HL-60 (cell line): Measurements from ENCODE around the gene WWP2.

ENCODE experiments used
- GABPA ChIP-seq: IDR thresholded peaks from 2 replicates; pipeline ENCODE4 v1.6.1; 2012; ENCODE audit warnings: low read depth
- TF ChIP-seq, protein P1 (sequence below): IDR thresholded peaks from one replicate; pipeline ENCODE4 v1.5.1; 2011; ENCODE audit warnings: low read length, control low read depth, inconsistent platforms; ENCODE audit not compliant: insufficient read depth
- TF ChIP-seq, protein P2 (sequence below): IDR thresholded peaks from 2 replicates; pipeline ENCODE4 v1.6.1; 2012; ENCODE audit warnings: low read depth; ENCODE audit not compliant: insufficient replicate concordance

DNA sequence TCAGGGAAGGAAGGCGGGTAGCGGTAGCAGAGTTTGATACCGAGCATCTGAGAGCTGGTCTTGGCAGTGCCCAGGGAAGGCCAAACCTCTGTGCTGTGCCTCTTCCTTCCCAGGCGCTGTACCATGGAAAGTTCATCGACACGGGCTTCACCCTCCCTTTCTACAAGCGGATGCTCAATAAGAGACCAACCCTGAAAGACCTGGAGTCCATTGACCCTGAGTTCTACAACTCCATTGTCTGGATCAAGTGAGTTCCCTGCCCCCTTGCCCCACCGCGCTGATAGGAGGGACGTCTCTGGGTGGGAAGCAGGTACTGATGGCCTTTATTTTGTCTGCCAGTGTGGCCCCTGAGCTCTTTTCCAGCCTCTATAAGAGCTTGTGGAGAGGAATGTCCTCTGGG is 173.6 kb downstream of the WWP2 start:
- TF ChIP-seq, protein P1, sequence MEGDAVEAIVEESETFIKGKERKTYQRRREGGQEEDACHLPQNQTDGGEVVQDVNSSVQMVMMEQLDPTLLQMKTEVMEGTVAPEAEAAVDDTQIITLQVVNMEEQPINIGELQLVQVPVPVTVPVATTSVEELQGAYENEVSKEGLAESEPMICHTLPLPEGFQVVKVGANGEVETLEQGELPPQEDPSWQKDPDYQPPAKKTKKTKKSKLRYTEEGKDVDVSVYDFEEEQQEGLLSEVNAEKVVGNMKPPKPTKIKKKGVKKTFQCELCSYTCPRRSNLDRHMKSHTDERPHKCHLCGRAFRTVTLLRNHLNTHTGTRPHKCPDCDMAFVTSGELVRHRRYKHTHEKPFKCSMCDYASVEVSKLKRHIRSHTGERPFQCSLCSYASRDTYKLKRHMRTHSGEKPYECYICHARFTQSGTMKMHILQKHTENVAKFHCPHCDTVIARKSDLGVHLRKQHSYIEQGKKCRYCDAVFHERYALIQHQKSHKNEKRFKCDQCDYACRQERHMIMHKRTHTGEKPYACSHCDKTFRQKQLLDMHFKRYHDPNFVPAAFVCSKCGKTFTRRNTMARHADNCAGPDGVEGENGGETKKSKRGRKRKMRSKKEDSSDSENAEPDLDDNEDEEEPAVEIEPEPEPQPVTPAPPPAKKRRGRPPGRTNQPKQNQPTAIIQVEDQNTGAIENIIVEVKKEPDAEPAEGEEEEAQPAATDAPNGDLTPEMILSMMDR, result no peak
- TF ChIP-seq, protein P2, sequence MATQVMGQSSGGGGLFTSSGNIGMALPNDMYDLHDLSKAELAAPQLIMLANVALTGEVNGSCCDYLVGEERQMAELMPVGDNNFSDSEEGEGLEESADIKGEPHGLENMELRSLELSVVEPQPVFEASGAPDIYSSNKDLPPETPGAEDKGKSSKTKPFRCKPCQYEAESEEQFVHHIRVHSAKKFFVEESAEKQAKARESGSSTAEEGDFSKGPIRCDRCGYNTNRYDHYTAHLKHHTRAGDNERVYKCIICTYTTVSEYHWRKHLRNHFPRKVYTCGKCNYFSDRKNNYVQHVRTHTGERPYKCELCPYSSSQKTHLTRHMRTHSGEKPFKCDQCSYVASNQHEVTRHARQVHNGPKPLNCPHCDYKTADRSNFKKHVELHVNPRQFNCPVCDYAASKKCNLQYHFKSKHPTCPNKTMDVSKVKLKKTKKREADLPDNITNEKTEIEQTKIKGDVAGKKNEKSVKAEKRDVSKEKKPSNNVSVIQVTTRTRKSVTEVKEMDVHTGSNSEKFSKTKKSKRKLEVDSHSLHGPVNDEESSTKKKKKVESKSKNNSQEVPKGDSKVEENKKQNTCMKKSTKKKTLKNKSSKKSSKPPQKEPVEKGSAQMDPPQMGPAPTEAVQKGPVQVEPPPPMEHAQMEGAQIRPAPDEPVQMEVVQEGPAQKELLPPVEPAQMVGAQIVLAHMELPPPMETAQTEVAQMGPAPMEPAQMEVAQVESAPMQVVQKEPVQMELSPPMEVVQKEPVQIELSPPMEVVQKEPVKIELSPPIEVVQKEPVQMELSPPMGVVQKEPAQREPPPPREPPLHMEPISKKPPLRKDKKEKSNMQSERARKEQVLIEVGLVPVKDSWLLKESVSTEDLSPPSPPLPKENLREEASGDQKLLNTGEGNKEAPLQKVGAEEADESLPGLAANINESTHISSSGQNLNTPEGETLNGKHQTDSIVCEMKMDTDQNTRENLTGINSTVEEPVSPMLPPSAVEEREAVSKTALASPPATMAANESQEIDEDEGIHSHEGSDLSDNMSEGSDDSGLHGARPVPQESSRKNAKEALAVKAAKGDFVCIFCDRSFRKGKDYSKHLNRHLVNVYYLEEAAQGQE, result no peak
- no peak for TF ChIP-seq GABPA
